Measurements from ENCODE around the gene C1QL1. TPM values are rescaled to one million over a fixed set of nuclear protein-coding genes. Genes with fewer than 3 reads are reported as not detected.

Gene C1QL1
- total and polyA plus RNA-seq, 2 donors (not counting 3 experiments of a cell fraction or from before 2014, with no cell fraction given): 0.35 to 0.72 TPM

- POLR2A ChIA-PET: no interaction called here
- no peak for FAIRE-seq
These were observed 39.0 kb downstream of the C1QL1 start for GRCh38 chr17:44928950-44929720.

More at GRCh38 chr17:44928950-44929720, 39.0 kb downstream of the C1QL1 start:
- dilution Hi-C loops (cut with MboI; ENCODE audit: extremely low pct_ligation_motif_present, low sequenced_read_pairs): no loop called here
- no peak overlapping the region for H3K27ac ChIP-seq (ENCODE audit: insufficient read depth, low read depth, low read length)
- intact Hi-C loops (cut with micrococcal nuclease): no loop called here
- H3K79me2 ChIP-seq (ENCODE audit: control insufficient read depth, insufficient read depth, low read length): no peaks in the 10 kb centered on the region
- H3K4me2 ChIP-seq (ENCODE audit: insufficient read depth, low read length): no peak overlapping the region
- H3K36me3 ChIP-seq (ENCODE audit: control insufficient read depth in 2 of 2, extremely low read depth in 1 of 2, insufficient read depth in 2 of 2, low read length in 2 of 2): peaks cover 16 to 19% of the 10 kb centered on the region in 2 experiments
- no peaks in the 10 kb centered on the region for H3K4me1 ChIP-seq (ENCODE audit: control insufficient read depth, extremely low read depth, insufficient read depth, low read length)
- H3K9me1 ChIP-seq (replicated peaks; ENCODE audit: control insufficient read depth, extremely low read depth, insufficient read depth, low read length): no peaks in the 10 kb centered on the region
- no peak for TF ChIP-seq FOS (IDR thresholded peaks at IDR 0.05; ENCODE audit: borderline replicate concordance, insufficient read depth, low read length)
- TF ChIP-seq JUN (IDR thresholded peaks at IDR 0.05; ENCODE audit: borderline replicate concordance, insufficient read depth, insufficient read length, low read depth): no peak
- TF ChIP-seq MYC (IDR thresholded peaks at IDR 0.05; ENCODE audit: low read depth, low read length): no peak
- TF ChIP-seq POLR2A (IDR thresholded peaks at IDR 0.05; ENCODE audit: low read depth, low read length): no peak
- no peak for TF ChIP-seq CTCF (IDR thresholded peaks at IDR 0.05; ENCODE audit: extremely low read depth in 1 of 2, insufficient read depth in 1 of 2, low read depth in 1 of 2, low read length in 2 of 2)
- TF ChIP-seq GATA2 (IDR thresholded peaks at IDR 0.05; ENCODE audit: insufficient read depth, insufficient read length, low read depth, low read length): no peak
- TF ChIP-seq EZH2 (IDR thresholded peaks at IDR 0.05; ENCODE audit: borderline replicate concordance, low read depth, low read length, severe bottlenecking): no peak
- no peak for TF ChIP-seq MAX (IDR thresholded peaks at IDR 0.05; ENCODE audit: insufficient read depth, insufficient read length)
- no peak for TF ChIP-seq POLR2AphosphoS5 (IDR thresholded peaks at IDR 0.05; ENCODE audit: insufficient read depth, low read depth, low read length)
- no peak overlapping the region for H3K9ac ChIP-seq (replicated peaks; ENCODE audit: extremely low read depth, insufficient read depth, low read length)
- no peak for DNase-seq (ENCODE audit: low read depth, low spot score)
- no peaks in the 10 kb centered on the region for H3K27me3 ChIP-seq (ENCODE audit: control insufficient read depth in 2 of 2, insufficient read depth in 2 of 2, low read length in 2 of 2)
- H4K20me1 ChIP-seq (replicated peaks; ENCODE audit: control insufficient read depth, extremely low read depth, insufficient read depth, low read length): no peaks in the 10 kb centered on the region
- no peak overlapping the region for H2AFZ ChIP-seq (ENCODE audit: low read depth, low read length)
- BruUV-seq (replicated peaks): no TSS peak
- H3K9me3 ChIP-seq (replicated peaks; ENCODE audit: control insufficient read depth, insufficient read depth, low read length): no peaks in the 10 kb centered on the region
- no peak overlapping the region for H3K4me3 ChIP-seq (replicated peaks in 1 of 3; ENCODE audit: insufficient read depth in 1 of 3, low read depth in 1 of 3, low read length in 3 of 3)
- CTCF ChIA-PET: interaction anchor here (0.9 to 2.4 kb wide), 3 partner anchors 8 to 91 kb away, joined by 4 to 16 read pairs (median 7); no protein-coding TSS in a partner anchor
